H1 (cell line): ENCODE results near the gene TNFSF12. TPM values are rescaled to one million over a fixed set of nuclear protein-coding genes. Genes with fewer than 3 reads are reported as not detected.

Source experiments
- CTCF ChIA-PET: fragments of 300-600 bp; sonication (Branson Sonifier 250); formaldehyde crosslinking; loops from one replicate; lab custom pipeline; 2021; ENCODE audit not compliant: partially characterized antibody; lab: Charles Lee
- POLR2A ChIA-PET: fragments of 300-600 bp; sonication (Branson Sonifier 250); formaldehyde crosslinking; loops from one replicate; lab custom pipeline; 2021; ENCODE audit warnings: inconsistent platforms; ENCODE audit not compliant: partially characterized antibody; lab: Charles Lee
- DNase-seq, 2 experiments: peaks; one replicate each; pipeline versions ENCODE4 v3.0.0 to v3.0.0-alpha.2; 2010 to 2022; ENCODE audit warnings: low spot score in 2 of 2, low read depth in 1 of 2, mixed read lengths in 1 of 2
- FAIRE-seq: peaks from 2 replicates; lab custom pipeline; 2011; peaks lifted over from hg19 to GRCh38; lab: Jason Lieb, UNC
- H2AFZ ChIP-seq: 2 replicates; pipeline ENCODE4 v1.8.1; 2012; ENCODE audit warnings: low read length, inconsistent platforms
- H2AK5ac ChIP-seq: 2 replicates; pipeline ENCODE4 v1.6.1; 2013; ENCODE audit warnings: low read depth, low read length
- H2BK120ac ChIP-seq: replicated peaks from 2 replicates; pipeline ENCODE3; 2013; ENCODE audit warnings: low read depth, low read length, inconsistent platforms
- H2BK12ac ChIP-seq: 2 replicates; pipeline ENCODE4 v1.6.1; 2013; ENCODE audit warnings: low read depth, low read length
- H2BK15ac ChIP-seq: 2 replicates; pipeline ENCODE4 v1.6.1; 2013; ENCODE audit warnings: low read length
- H2BK20ac ChIP-seq: 2 replicates; pipeline ENCODE4 v1.6.1; 2013; ENCODE audit warnings: low read length
- H2BK5ac ChIP-seq: 2 replicates; pipeline ENCODE4 v1.6.1; 2013; ENCODE audit warnings: low read depth, low read length
- H3K14ac ChIP-seq: 2 replicates; pipeline ENCODE4 v1.6.1; 2013; ENCODE audit warnings: inconsistent platforms; ENCODE audit not compliant: insufficient read length
- H3K18ac ChIP-seq: 2 replicates; pipeline ENCODE4 v1.6.1; 2013; ENCODE audit warnings: low read length; ENCODE audit errors: extremely low read depth
- H3K23ac ChIP-seq: 2 replicates; pipeline ENCODE4 v1.6.1; 2013; ENCODE audit warnings: inconsistent platforms; ENCODE audit not compliant: insufficient read length
- H3K23me2 ChIP-seq: 2 replicates; pipeline ENCODE4 v1.6.1; 2013; ENCODE audit warnings: low read depth, low read length
- H3K27ac ChIP-seq: 2 replicates; pipeline ENCODE4 v1.6.1; 2011; ENCODE audit warnings: low read depth, low read length, inconsistent platforms
- H3K27me3 ChIP-seq, 4 experiments: replicated peaks in 1 of 4; 1 replicate in 1 of 4; 2 replicates in 3 of 4; pipeline versions ENCODE4 v1.6.1 to v1.8.1; 2011 to 2013; ENCODE audit warnings: low read length in 3 of 4, mild to moderate bottlenecking in 3 of 4, inconsistent platforms in 2 of 4, mixed read lengths in 2 of 4, moderate library complexity in 1 of 4; ENCODE audit not compliant: control insufficient read depth in 3 of 4, insufficient read depth in 3 of 4; ENCODE audit errors: extremely low read depth in 1 of 4
- H3K36me3 ChIP-seq, 4 experiments: 2 replicates each; pipeline versions ENCODE4 v1.6.1 to v1.8.1; 2011 to 2013; ENCODE audit warnings: mild to moderate bottlenecking in 4 of 4, low read length in 3 of 4, moderate library complexity in 2 of 4, control low read depth in 1 of 4, inconsistent platforms in 1 of 4; ENCODE audit not compliant: insufficient read depth in 4 of 4, control insufficient read depth in 2 of 4
- H3K4ac ChIP-seq: replicated peaks from 2 replicates; pipeline ENCODE3; 2013; ENCODE audit warnings: low read length, low read depth, mixed read lengths, inconsistent platforms; ENCODE audit not compliant: insufficient read length
- H3K4me1 ChIP-seq, 4 experiments: replicated peaks in 1 of 4; 1 replicate in 1 of 4; 2 replicates in 3 of 4; pipeline versions ENCODE4 v1.6.1 to v1.8.1; 2011 to 2013; ENCODE audit warnings: low read length in 3 of 4, inconsistent platforms in 2 of 4, mixed read lengths in 1 of 4; ENCODE audit not compliant: insufficient read depth in 4 of 4, control insufficient read depth in 3 of 4
- H3K4me2 ChIP-seq, 2 experiments: 2 replicates each; pipeline versions ENCODE4 v1.6.1 to v1.8.1; 2011 to 2013; ENCODE audit warnings: low read depth in 2 of 2, low read length in 2 of 2, control low read depth in 1 of 2, inconsistent platforms in 1 of 2, mild to moderate bottlenecking in 1 of 2; ENCODE audit not compliant: insufficient read depth in 1 of 2
- H3K4me3 ChIP-seq, 4 experiments: fragments of 200-600, 300-600 bp in 1 of 4; sonication (generic), shearing (Covaris generic), sonication (Bioruptor Twin) in 1 of 4; 2 replicates each; pipeline versions ENCODE4 v1.5.1 to v1.8.1; 2011 to 2016; ENCODE audit warnings: low read length in 4 of 4, low read depth in 3 of 4, control low read depth in 2 of 4, inconsistent platforms in 2 of 4, mild to moderate bottlenecking in 2 of 4, mixed read lengths in 1 of 4, moderate library complexity in 1 of 4; ENCODE audit not compliant: insufficient read depth in 2 of 4; ENCODE audit errors: extremely low read depth in 1 of 4
- H3K56ac ChIP-seq: replicated peaks from 2 replicates; pipeline ENCODE3; 2013; ENCODE audit warnings: low read depth, mild to moderate bottlenecking, mixed read lengths, low read length, inconsistent platforms; ENCODE audit not compliant: insufficient read length
- H3K79me1 ChIP-seq: 2 replicates; pipeline ENCODE4 v1.6.1; 2013; ENCODE audit warnings: low read depth, low read length, control low read depth
- H3K79me2 ChIP-seq, 2 experiments: 2 replicates each; pipeline versions ENCODE4 v1.6.1 to v1.8.1; 2012 to 2013; ENCODE audit warnings: low read length in 2 of 2, mild to moderate bottlenecking in 2 of 2, inconsistent platforms in 1 of 2; ENCODE audit not compliant: insufficient read depth in 2 of 2, control insufficient read depth in 1 of 2
- H3K9ac ChIP-seq, 4 experiments: replicated peaks in 1 of 4; 1 replicate in 1 of 4; 2 replicates in 3 of 4; pipeline versions ENCODE4 v1.6.1 to v1.8.1; 2011 to 2013; ENCODE audit warnings: low read depth in 3 of 4, low read length in 3 of 4, control low read depth in 2 of 4, mild to moderate bottlenecking in 2 of 4, moderate library complexity in 2 of 4, inconsistent platforms in 1 of 4; ENCODE audit errors: extremely low read depth in 1 of 4
- H3K9me3 ChIP-seq, 2 experiments: 2 replicates each; pipeline versions ENCODE4 v1.6.1 to v1.8.1; 2012 to 2013; ENCODE audit warnings: mild to moderate bottlenecking in 2 of 2, moderate library complexity in 2 of 2, control low read depth in 1 of 2, inconsistent platforms in 1 of 2, low read depth in 1 of 2, low read length in 1 of 2, mixed read lengths in 1 of 2; ENCODE audit not compliant: insufficient read depth in 2 of 2
- H4K20me1 ChIP-seq, 2 experiments: replicated peaks in 1 of 2; 2 replicates each; pipeline versions ENCODE3 to v1.8.1; 2011 to 2013; ENCODE audit warnings: inconsistent platforms in 2 of 2, low read length in 2 of 2, mild to moderate bottlenecking in 1 of 2; ENCODE audit not compliant: insufficient read depth in 2 of 2, control insufficient read depth in 1 of 2
- H4K5ac ChIP-seq: 2 replicates; pipeline ENCODE4 v1.6.1; 2013; ENCODE audit warnings: low read length, low read depth, mixed read lengths, inconsistent platforms; ENCODE audit not compliant: insufficient read length
- H4K8ac ChIP-seq: 2 replicates; pipeline ENCODE4 v1.8.0; 2013; ENCODE audit warnings: mild to moderate bottlenecking, moderate library complexity, low read length, inconsistent platforms; ENCODE audit not compliant: insufficient read depth; ENCODE audit errors: extremely low read depth
- H4K91ac ChIP-seq: replicated peaks from 2 replicates; pipeline ENCODE3; 2013; ENCODE audit warnings: low read length, mixed read lengths, inconsistent platforms; ENCODE audit not compliant: insufficient read length
- ATF3 ChIP-seq: IDR thresholded peaks from 2 replicates; pipeline ENCODE4 v1.6.1; 2011; ENCODE audit warnings: low read depth, mild to moderate bottlenecking, low read length; ENCODE audit not compliant: insufficient read depth
- CBX8 ChIP-seq: fragments of 300-800, 300-1000 bp; sonication (generic); IDR thresholded peaks from 2 replicates; pipeline ENCODE4 v1.7.1; 2016; ENCODE audit warnings: low read depth, low read length, borderline replicate concordance
- CHD2 ChIP-seq: IDR thresholded peaks from 2 replicates; pipeline ENCODE4 v1.6.1; 2012; ENCODE audit warnings: low read length, improper control_type of control experiment
- EP300 ChIP-seq, 2 experiments: IDR thresholded peaks; 1 replicate in 1 of 2; 2 replicates in 1 of 2; pipeline ENCODE4 v1.6.1; 2011 to 2012; ENCODE audit warnings: low read depth in 2 of 2, low read length in 2 of 2, mild to moderate bottlenecking in 2 of 2, borderline replicate concordance in 1 of 2, inconsistent platforms in 1 of 2, moderate library complexity in 1 of 2
- JUN ChIP-seq: IDR thresholded peaks from 2 replicates; pipeline ENCODE4 v1.6.1; 2011; ENCODE audit warnings: low read depth, mild to moderate bottlenecking, improper control_type of control experiment, low read length
- PHF8 ChIP-seq: fragments of 200-600 bp; sonication (generic); conservative IDR thresholded peaks from 2 replicates; pipeline ENCODE4 v1.7.1; 2012; ENCODE audit warnings: low read depth, mild to moderate bottlenecking, inconsistent platforms, low read length, moderate library complexity
- POU5F1 ChIP-seq: IDR thresholded peaks from 2 replicates; pipeline ENCODE4 v1.6.1; 2011; ENCODE audit warnings: low read depth, mild to moderate bottlenecking, low read length, moderate library complexity
- TAF7 ChIP-seq: optimal IDR thresholded peaks from 2 replicates; pipeline ENCODE3; 2011; ENCODE audit warnings: low read depth, mild to moderate bottlenecking, inconsistent platforms, low read length, moderate library complexity, borderline replicate concordance
- YY1 ChIP-seq: IDR thresholded peaks from 2 replicates; pipeline ENCODE4 v1.6.1; 2011; ENCODE audit warnings: low read depth, mild to moderate bottlenecking, low read length
- whole genome bisulfite sequencing, 2 experiments: shearing (Covaris generic) in 1 of 2; methylation state at CpG; one replicate each; pipeline versions ENCODE4 v1.1.6 to v1.1.7; 2013 to 2015; ENCODE audit warnings: low lambda C conversion rate in 2 of 2, mixed read lengths in 2 of 2, inconsistent platforms in 1 of 2, low coverage in 1 of 2, missing lambda C conversion rate in 1 of 2; ENCODE audit not compliant: insufficient replicate concordance in 2 of 2, insufficient coverage in 1 of 2, insufficient read length in 1 of 2; ENCODE audit errors: extremely low coverage in 1 of 2, missing lambda C conversion rate in 1 of 2; 5-methylcytosine and 5-hydroxymethylcytosine counted together
- polyA plus RNA-seq, 7 experiments: library from polyadenylated mRNA; depleted of rRNA in 3 of 7; stranded (reverse) in 5 of 7; unstranded in 2 of 7; fragments of >200 nt in 5 of 7; fragments of 200-250 nt in 2 of 7; gene quantifications; 1 replicate in 5 of 7; 2 replicates in 1 of 7; 4 replicates in 1 of 7; pipeline versions ENCODE4 v1.2.1 to v1.2.3, GENCODE V29; 2011 to 2013; ENCODE audit warnings: missing spikeins in 2 of 7, mixed read lengths in 2 of 7
- total RNA-seq: library from RNA; stranded (reverse); fragmentation: NEBNext Ultra II Directional; extraction: Animal tissue kit (Norgen Biotek cat#: 25700); gene quantifications from 2 replicates; pipeline ENCODE4 v1.2.1, GENCODE V29; 2021

Gene TNFSF12
- total and polyA plus RNA-seq, 2 of the 8 experiments (the other 6 are each of a cell fraction or from before 2014, with no cell fraction given) = 7.2 to 9.6 TPM

- Histone ChIP-seq H4K20me1 (peaks cover 0 to 7% of the 10 kb centered on the region in 2 experiments), H3K79me1 (no peaks in the 10 kb centered on the region), H3K27me3 (peaks cover 0 to 5% (median 3%) of the 10 kb centered on the region in 4 experiments; a peak in 4 of 7 replicates), H3K79me2 (no peaks in the 10 kb centered on the region), H4K8ac (no peak overlapping the region), H3K9me3 (no peaks in the 10 kb centered on the region), H3K18ac (no peak overlapping the region), H3K4me3 (no peak overlapping the region), H3K14ac (no peak overlapping the region), H3K4me1 (peaks cover 3 to 16% (median 9%) of the 10 kb centered on the region in 4 experiments; a peak in 6 of 7 replicates), H3K56ac (no peak overlapping the region), H3K23ac (no peak overlapping the region), H3K9ac (no peak overlapping the region), H3K27ac (no peak overlapping the region), H3K36me3 (no peaks in the 10 kb centered on the region), H2BK120ac (no peak overlapping the region), H2BK12ac (no peak overlapping the region), H3K4ac (no peak overlapping the region), H3K4me2 (no peak overlapping the region), H4K91ac (no peak overlapping the region), H2BK15ac (no peak overlapping the region), H4K5ac (no peak overlapping the region), H3K23me2 (peaks cover 6% of the 10 kb centered on the region; the same call in 1 of the 2 replicates), H2BK20ac (no peak overlapping the region), H2AFZ (no peak overlapping the region), H2BK5ac (no peak overlapping the region), H2AK5ac (no peak overlapping the region)
- 89% methylated on average over 6 of the region's 6 CpGs; no CpG with 5 or more reads in 1 of the 2 experiments for WGBS, 2 experiments
- ChIA-PET CTCF (interaction anchor here (0.6 to 12.7 kb wide), 4 partner anchors 8 to 95 kb away, joined by 3 to 251 read pairs (median 8); no protein-coding TSS in a partner anchor), POLR2A (interaction anchor here (1.2 to 37.5 kb wide), 4 partner anchors 8 to 68 kb away, joined by 3 to 1144 read pairs (median 4); partner anchors contain the start of genes CD68, MPDU1 and SOX15)
- DNase-seq (no peak), FAIRE-seq (no peak)
- no peak for TF ChIP-seq CHD2
- no peak for TF ChIP-seq PHF8
- no peak for TF ChIP-seq JUN
- no peak for TF ChIP-seq ATF3
- no peak for TF ChIP-seq CBX8
- TF ChIP-seq TAF7 = no peak
- no peak for TF ChIP-seq EP300 (IDR thresholded peaks at IDR 0.05; ENCODE audit: borderline replicate concordance in 1 of 2, low read depth in 2 of 2, low read length in 2 of 2)
- TF ChIP-seq POU5F1 = no peak
- TF ChIP-seq YY1 = no peak
These were observed 3.8 kb downstream of the TNFSF12 start for GRCh38 chr17:7552621-7553051.
